Measurements from ENCODE around the gene ATF6.
A peak's percentile ranks its signal among the peaks of the same experiment; 100 is the strongest.

The ATF6 gene

GRCh38 chr1:161929137-161929536 is 163.0 kb downstream of the ATF6 start:
- Mint-ChIP-seq H3K36me3 (ENCODE audit: low read depth) (no peaks in the 10 kb centered on the region), H3K27me3 (ENCODE audit: low read depth) (no peaks in the 10 kb centered on the region), H3K9me3 (no peaks in the 10 kb centered on the region), H3K4me3 (no peak overlapping the region), H3K4me1 (peaks cover 35% of the 10 kb centered on the region), H3K27ac (peak overlapping the region in 1 of 3 experiments; percentile 50)
- TF ChIP-seq CTCF (IDR thresholded peaks at IDR 0.05; ENCODE audit: unreplicated experiment in 3 of 3), result no peak

GRCh38 chr1:161930064-161930463 is 163.9 kb downstream of the ATF6 start:
- Mint-ChIP-seq H3K4me3 (no peak overlapping the region), H3K27me3 (ENCODE audit: low read depth) (no peaks in the 10 kb centered on the region), H3K4me1 (peaks cover 28% of the 10 kb centered on the region), H3K36me3 (ENCODE audit: low read depth) (no peaks in the 10 kb centered on the region), H3K9me3 (no peaks in the 10 kb centered on the region), H3K27ac (peak overlapping the region in 1 of 3 experiments; percentile 50)
- no peak for TF ChIP-seq CTCF (IDR thresholded peaks at IDR 0.05; ENCODE audit: unreplicated experiment in 3 of 3)

- H3K4me3 Mint-ChIP-seq, result no peak overlapping the region
- H3K9me3 Mint-ChIP-seq, result no peaks in the 10 kb centered on the region
- peaks cover 22% of the 10 kb centered on the region for H3K4me1 Mint-ChIP-seq
- no peaks in the 10 kb centered on the region for H3K36me3 Mint-ChIP-seq (ENCODE audit: low read depth)
- H3K27ac Mint-ChIP-seq, result peak overlapping the region in 2 of 3 experiments; percentile 33 to 78
- TF ChIP-seq CTCF (IDR thresholded peaks at IDR 0.05; ENCODE audit: unreplicated experiment in 3 of 3), result no peak
- no peaks in the 10 kb centered on the region for H3K27me3 Mint-ChIP-seq (ENCODE audit: low read depth)
Observed at GRCh38 chr1:161932668-161933067, 166.5 kb downstream of the ATF6 start.

GRCh38 chr1:161933592-161934588 is 167.8 kb downstream of the ATF6 start:
- Mint-ChIP-seq H3K4me3 (no peak overlapping the region), H3K4me1 (peaks cover 18% of the 10 kb centered on the region), H3K27ac (no peak overlapping the region), H3K9me3 (no peaks in the 10 kb centered on the region), H3K27me3 (ENCODE audit: low read depth) (no peaks in the 10 kb centered on the region), H3K36me3 (ENCODE audit: low read depth) (no peaks in the 10 kb centered on the region)
- TF ChIP-seq CTCF (IDR thresholded peaks at IDR 0.05; ENCODE audit: unreplicated experiment in 3 of 3), result no peak

GRCh38 chr1:161935264-161935663 is 169.1 kb downstream of the ATF6 start:
- H3K4me1 Mint-ChIP-seq, result peaks cover 11% of the 10 kb centered on the region
- H3K27ac Mint-ChIP-seq, result no peak overlapping the region
- no peaks in the 10 kb centered on the region for H3K27me3 Mint-ChIP-seq (ENCODE audit: low read depth)
- no peaks in the 10 kb centered on the region for H3K36me3 Mint-ChIP-seq (ENCODE audit: low read depth)
- H3K9me3 Mint-ChIP-seq, result no peaks in the 10 kb centered on the region
- TF ChIP-seq CTCF (IDR thresholded peaks at IDR 0.05; ENCODE audit: unreplicated experiment in 3 of 3), result no peak
- no peak overlapping the region for H3K4me3 Mint-ChIP-seq

Data from nephron (organoid).